CD4-positive, alpha-beta memory T cell (primary cell): ENCODE data around the gene PDLIM7. TPM values are rescaled to one million over a fixed set of nuclear protein-coding genes. Genes with fewer than 3 reads are reported as not detected.

Experiments
- CTCF ChIA-PET: fragments of 350-600 bp; sonication (Branson Sonifier 250); formaldehyde crosslinking; loops from one replicate; lab custom pipeline; 2021; ENCODE audit warnings: inconsistent platforms; ENCODE audit not compliant: partially characterized antibody; lab: Charles Lee
- POLR2A ChIA-PET: fragments of 350-600 bp; sonication (Branson Sonifier 250); formaldehyde crosslinking; loops from one replicate; lab custom pipeline; 2021; ENCODE audit not compliant: partially characterized antibody; lab: Charles Lee
- DNase-seq, 5 donors: peaks; one replicate each; pipeline versions ENCODE4 v3.0.0 to v3.0.0-alpha.2; 2020 to 2022; ENCODE audit warnings: mixed read lengths in 1 of 5
- H3K27ac ChIP-seq: one replicate; pipeline ENCODE4 v1.7.0; 2013; ENCODE audit warnings: low read depth, low read length
- H3K27me3 ChIP-seq: 2 replicates; pipeline ENCODE4 v1.7.0; 2013; ENCODE audit warnings: mild to moderate bottlenecking, low read length, moderate library complexity; ENCODE audit not compliant: insufficient read depth
- H3K36me3 ChIP-seq: 2 replicates; pipeline ENCODE4 v1.7.0; 2013; ENCODE audit warnings: mild to moderate bottlenecking, low read length, moderate library complexity; ENCODE audit not compliant: insufficient read depth
- H3K4me1 ChIP-seq: 2 replicates; pipeline ENCODE4 v1.7.0; 2013; ENCODE audit warnings: mild to moderate bottlenecking, low read length, moderate library complexity; ENCODE audit not compliant: insufficient read depth
- H3K4me3 ChIP-seq, 2 donors: one replicate each; pipeline ENCODE4 v1.7.0; 2013; ENCODE audit warnings: low read length in 2 of 2, mild to moderate bottlenecking in 1 of 2
- H3K9me3 ChIP-seq, 2 donors: one replicate each; pipeline ENCODE4 v1.7.0; 2013; ENCODE audit warnings: low read length in 2 of 2, control low read depth in 1 of 2; ENCODE audit not compliant: control insufficient read depth in 1 of 2
- H3K27ac Mint-ChIP-seq, 7 donors: one replicate each; pipeline ENCODE4 v1.8.0; 2020 to 2021; ENCODE audit warnings: mixed read lengths in 7 of 7, mild to moderate bottlenecking in 6 of 7, inconsistent platforms in 3 of 7, moderate library complexity in 3 of 7
- H3K27me3 Mint-ChIP-seq, 2 donors: one replicate each; pipeline ENCODE4 v1.8.0; 2020 to 2021; ENCODE audit warnings: mixed read lengths in 2 of 2
- H3K36me3 Mint-ChIP-seq, 2 donors: one replicate each; pipeline ENCODE4 v1.8.0; 2020 to 2021; ENCODE audit warnings: mixed read lengths in 2 of 2, inconsistent platforms in 1 of 2, mild to moderate bottlenecking in 1 of 2
- H3K4me1 Mint-ChIP-seq, 4 donors: one replicate each; pipeline ENCODE4 v1.8.0; 2020 to 2021; ENCODE audit warnings: mixed read lengths in 4 of 4, mild to moderate bottlenecking in 1 of 4
- H3K4me3 Mint-ChIP-seq, 8 donors: one replicate each; pipeline ENCODE4 v1.8.0; 2020 to 2021; ENCODE audit warnings: mixed read lengths in 8 of 8, mild to moderate bottlenecking in 7 of 8, moderate library complexity in 6 of 8, inconsistent platforms in 3 of 8
- H3K9me3 Mint-ChIP-seq, 8 donors: one replicate each; pipeline ENCODE4 v1.8.0; 2020 to 2021; ENCODE audit warnings: mixed read lengths in 8 of 8, mild to moderate bottlenecking in 5 of 8, inconsistent platforms in 3 of 8, moderate library complexity in 1 of 8
- intact Hi-C: fragments of 100-400 bp; cut with micrococcal nuclease; formaldehyde crosslinking; loops from one replicate; pipeline ENCODE4 v1.15.1; 2023
- polyA plus RNA-seq, 2 donors: library from polyadenylated mRNA; unstranded; fragments of 300-500 nt; fragmentation: Illumina TruSeq; gene quantifications; one replicate each; pipeline ENCODE4 v1.2.3, GENCODE V29; 2021
- total RNA-seq, 2 experiments: library from RNA; stranded (reverse); gene quantifications; one replicate each; pipeline ENCODE4 v1.2.3, GENCODE V29; 2021

The PDLIM7 gene
- total and polyA plus RNA-seq, 4 experiments from 2014 or later: 3.3 to 7.3 (median 4.6) TPM

DNA sequence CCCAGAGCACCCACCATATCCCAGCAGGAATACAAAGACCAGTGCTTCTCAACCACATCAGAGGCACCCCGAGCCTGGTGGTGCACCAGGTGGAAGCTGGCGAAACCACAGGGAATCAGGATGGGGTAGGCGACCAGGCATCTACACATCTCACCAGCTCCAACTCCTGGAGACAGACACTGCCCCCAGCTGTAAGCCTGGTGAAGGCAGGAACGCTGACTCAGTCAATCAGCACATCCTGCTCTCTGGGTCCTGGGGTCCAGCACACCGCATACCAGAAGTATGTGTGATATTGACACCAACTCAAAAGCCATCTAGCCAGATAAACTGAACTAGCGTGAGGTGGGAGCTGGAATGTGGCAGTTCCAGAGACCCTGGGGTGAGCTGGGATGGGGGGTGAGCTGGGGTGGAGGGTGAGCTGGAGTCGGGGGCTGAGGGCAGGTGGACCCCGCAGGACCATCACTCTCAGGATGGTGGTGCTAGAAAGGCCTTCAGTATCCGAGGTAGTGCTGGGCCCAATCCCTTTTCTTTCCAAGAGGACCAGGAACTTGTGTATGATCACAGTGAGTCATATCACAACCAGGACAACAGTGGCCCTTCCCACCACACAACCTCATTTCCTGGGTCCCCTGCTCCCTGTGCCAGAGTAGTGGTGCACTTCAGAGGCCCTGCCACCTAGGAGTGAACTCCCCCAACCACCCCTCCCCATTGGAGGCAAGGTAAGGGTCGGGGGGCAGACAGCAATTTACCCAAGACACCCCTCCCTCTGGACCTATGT lies 26.5 kb downstream of the PDLIM7 start:
- Mint-ChIP-seq H3K27ac (no peak overlapping the region), H3K27me3 (peaks cover 0 to 5% of the 10 kb centered on the region in 2 donors), H3K9me3 (no peaks in the 10 kb centered on the region), H3K36me3 (no peaks in the 10 kb centered on the region), H3K4me3 (peak overlapping the region in 3 of 8 donors; percentile 33 to 57 (median 45)), H3K4me1 (peaks cover 0 to 19% (median 8%) of the 10 kb centered on the region in 4 donors)
- H3K27ac ChIP-seq: no peak overlapping the region
- POLR2A ChIA-PET: interaction anchor here (1.3 kb wide), 1 partner anchor 45 kb away, joined by 5 read pairs; the partner anchor contains the start of gene GRK6
- DNase-seq: no peak
- H3K27me3 ChIP-seq: peaks cover 3% of the 10 kb centered on the region
- H3K4me1 ChIP-seq: peaks cover 5% of the 10 kb centered on the region
- CTCF ChIA-PET: interaction anchor here (1.0 to 1.1 kb wide), 3 partner anchors 15 to 161 kb away, joined by 3 to 4 read pairs (median 3); no protein-coding TSS in a partner anchor
- H3K36me3 ChIP-seq: no peaks in the 10 kb centered on the region
- intact Hi-C loops: no loop called here
- no peak overlapping the region for H3K4me3 ChIP-seq
- no peaks in the 10 kb centered on the region for H3K9me3 ChIP-seq

DNA sequence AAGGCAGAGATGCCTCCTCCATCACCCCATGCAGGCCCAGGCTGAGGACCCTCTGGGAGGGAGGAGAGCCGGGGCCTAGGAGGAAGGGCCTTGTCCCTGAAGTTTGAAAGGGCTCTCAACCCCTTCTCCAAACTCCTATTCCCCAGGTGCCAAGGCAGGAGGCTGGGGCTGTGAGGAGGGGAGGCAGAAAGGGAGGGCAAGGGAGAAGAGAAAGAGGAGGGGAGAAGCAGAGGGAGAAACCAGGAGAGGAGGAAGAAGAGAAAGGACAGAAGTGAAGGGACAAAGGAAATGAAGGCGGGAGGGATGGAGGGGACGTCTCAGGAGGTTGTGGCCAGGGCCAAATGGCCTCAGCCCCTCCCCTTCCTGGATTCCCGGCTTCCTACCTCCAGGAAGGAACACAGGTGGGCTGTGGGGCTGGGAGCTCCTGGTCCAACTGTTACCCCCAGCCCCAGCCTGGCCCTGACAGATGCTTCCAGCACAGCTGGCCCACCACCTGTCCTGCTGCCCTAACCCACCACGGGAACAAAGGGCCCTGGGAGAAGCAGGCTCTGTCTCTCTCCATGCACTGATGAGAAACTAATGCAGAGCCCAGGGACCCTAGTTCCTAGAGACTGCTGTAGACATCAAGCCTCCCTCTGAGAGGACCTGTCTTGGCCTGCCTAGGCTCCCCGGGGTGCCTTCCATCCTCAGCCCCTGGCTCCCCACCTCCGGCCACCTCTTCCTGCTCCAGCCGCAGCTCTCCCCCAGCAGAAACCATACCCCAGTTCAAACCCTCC lies 27.5 kb downstream of the PDLIM7 start:
- Histone ChIP-seq H3K36me3 (no peaks in the 10 kb centered on the region), H3K4me1 (peaks cover 5% of the 10 kb centered on the region), H3K27me3 (peaks cover 3% of the 10 kb centered on the region), H3K27ac (no peak overlapping the region), H3K4me3 (no peak overlapping the region), H3K9me3 (no peaks in the 10 kb centered on the region)
- ChIA-PET POLR2A (no interaction called here), CTCF (interaction anchor here (1.0 to 1.4 kb wide), 2 partner anchors 68 to 79 kb away, joined by 3 to 4 read pairs; no protein-coding TSS in a partner anchor)
- H3K27me3 Mint-ChIP-seq: peaks cover 0 to 5% of the 10 kb centered on the region in 2 donors
- peak overlapping the region in 1 of 7 donors; percentile 64 for H3K27ac Mint-ChIP-seq
- H3K36me3 Mint-ChIP-seq: no peaks in the 10 kb centered on the region
- intact Hi-C loops: no loop called here
- DNase-seq: no peak
- H3K9me3 Mint-ChIP-seq: peaks cover 0 to 2% (median 0%) of the 10 kb centered on the region in 8 donors
- H3K4me3 Mint-ChIP-seq: no peak overlapping the region
- peaks cover 0 to 10% (median 4%) of the 10 kb centered on the region in 4 donors for H3K4me1 Mint-ChIP-seq

DNA sequence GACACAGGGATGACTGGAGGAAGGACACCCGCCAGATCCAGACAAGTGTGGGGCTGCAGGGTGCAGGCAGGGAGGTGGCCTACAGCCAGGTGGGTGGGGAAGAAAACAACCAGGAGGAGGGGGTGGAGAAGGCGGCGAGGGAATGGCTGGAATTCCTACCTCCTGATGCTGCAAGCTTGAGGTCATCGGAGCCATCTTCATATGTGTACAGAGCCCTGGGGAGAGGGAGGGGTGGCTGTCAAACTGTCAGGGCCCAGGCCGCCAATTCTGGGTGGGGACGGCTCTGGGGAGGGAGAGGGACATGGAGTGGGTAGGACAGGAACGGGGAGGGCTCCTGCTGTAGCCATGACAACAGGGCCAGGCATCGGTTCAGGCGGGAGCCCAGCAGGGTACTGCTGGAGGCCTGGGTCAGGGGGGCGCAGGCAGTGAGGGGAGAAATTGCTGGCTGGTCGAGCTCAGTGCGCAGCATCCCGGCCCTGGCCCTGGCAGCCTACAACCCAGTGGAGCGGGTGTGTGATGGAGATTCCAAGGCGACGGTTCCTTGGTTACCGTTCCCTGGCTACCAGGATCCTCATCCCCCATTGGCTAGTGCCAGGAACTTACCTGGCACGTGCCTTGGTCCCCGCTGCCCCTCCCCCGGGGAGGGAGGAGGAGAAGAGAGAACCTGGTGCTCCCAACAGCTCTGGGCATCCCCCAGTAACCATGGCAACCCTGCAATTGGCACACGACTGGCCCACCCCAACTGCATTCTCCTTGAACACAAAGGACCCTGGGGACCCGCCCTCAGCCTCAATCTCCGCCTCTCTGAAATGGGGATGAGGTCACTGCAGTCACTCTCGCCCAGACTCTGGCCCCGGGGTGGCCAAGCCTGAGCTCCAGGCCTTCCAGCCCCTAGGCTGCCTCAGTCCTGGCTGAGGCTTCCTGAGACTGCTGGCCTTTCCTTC lies 28.4 kb downstream of the PDLIM7 start:
- no peaks in the 10 kb centered on the region for H3K9me3 ChIP-seq
- no peak overlapping the region for H3K4me3 ChIP-seq
- ChIA-PET POLR2A (no interaction called here), CTCF (interaction anchor here (1.0 to 1.4 kb wide), 2 partner anchors 67 to 79 kb away, joined by 3 to 4 read pairs; no protein-coding TSS in a partner anchor)
- peaks cover 3% of the 10 kb centered on the region for H3K27me3 ChIP-seq
- H3K4me1 ChIP-seq: peaks cover 5% of the 10 kb centered on the region
- H3K27ac ChIP-seq: no peak overlapping the region
- peaks cover 0 to 2% of the 10 kb centered on the region in 2 donors for H3K27me3 Mint-ChIP-seq
- intact Hi-C loops: no loop called here
- no peak overlapping the region for H3K27ac Mint-ChIP-seq
- no peaks in the 10 kb centered on the region for H3K36me3 ChIP-seq
- H3K4me1 Mint-ChIP-seq: peaks cover 0 to 8% (median under 1%) of the 10 kb centered on the region in 4 donors
- peaks cover 0 to 2% (median 0%) of the 10 kb centered on the region in 8 donors for H3K9me3 Mint-ChIP-seq
- no peaks in the 10 kb centered on the region for H3K36me3 Mint-ChIP-seq
- no peak overlapping the region for H3K4me3 Mint-ChIP-seq
- DNase-seq: no peak

DNA sequence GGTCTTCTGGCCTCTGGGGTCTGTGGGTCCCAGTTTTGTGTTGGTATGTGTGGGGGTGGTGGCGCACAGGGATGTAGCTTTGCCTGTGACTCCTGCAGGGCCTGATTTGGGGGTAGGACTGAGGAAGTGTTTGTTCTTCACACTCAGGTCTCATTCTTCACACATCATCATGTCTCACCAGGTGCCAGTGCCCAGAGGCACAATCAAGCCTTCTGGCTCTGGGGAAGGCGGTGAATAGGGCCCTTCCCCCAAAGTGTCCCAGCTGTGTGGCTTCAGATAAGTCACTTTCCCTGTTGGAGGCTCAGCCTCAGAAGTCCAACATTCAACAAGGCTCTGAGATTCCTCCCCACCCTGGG lies 29.1 kb downstream of the PDLIM7 start:
- H3K4me3 Mint-ChIP-seq: no peak overlapping the region
- Histone ChIP-seq H3K27ac (no peak overlapping the region), H3K27me3 (peaks cover 3% of the 10 kb centered on the region), H3K4me3 (no peak overlapping the region), H3K36me3 (no peaks in the 10 kb centered on the region), H3K9me3 (no peaks in the 10 kb centered on the region), H3K4me1 (peaks cover 5% of the 10 kb centered on the region)
- intact Hi-C loops: no loop called here
- no peaks in the 10 kb centered on the region for H3K36me3 Mint-ChIP-seq
- H3K9me3 Mint-ChIP-seq: peaks cover 0 to 2% (median 0%) of the 10 kb centered on the region in 8 donors
- no peaks in the 10 kb centered on the region for H3K27me3 Mint-ChIP-seq
- CTCF ChIA-PET: no interaction called here
- peaks cover 0 to 8% (median 0%) of the 10 kb centered on the region in 4 donors for H3K4me1 Mint-ChIP-seq
- POLR2A ChIA-PET: no interaction called here
- H3K27ac Mint-ChIP-seq: no peak overlapping the region
- no peak for DNase-seq

DNA sequence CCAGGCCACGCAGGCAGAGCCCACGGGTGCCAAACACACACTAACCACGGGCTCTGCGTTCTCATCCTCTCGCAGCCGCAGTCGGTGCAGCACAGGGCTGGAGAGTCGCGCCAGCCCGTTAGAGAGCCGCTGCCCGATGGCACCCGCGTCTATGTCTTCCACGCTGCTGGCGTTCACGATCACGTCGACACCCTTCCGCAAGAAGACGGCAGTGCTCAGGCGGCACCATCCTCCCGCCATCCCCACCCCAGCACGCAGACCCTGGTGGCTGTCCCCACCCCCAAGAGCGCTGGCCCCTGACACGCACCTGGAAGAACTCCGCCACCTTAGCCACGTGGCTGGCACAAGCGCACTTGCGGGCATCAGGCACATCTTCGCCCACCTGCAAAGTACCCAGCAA lies 30.0 kb downstream of the PDLIM7 start:
- ChIA-PET POLR2A (no interaction called here), CTCF (interaction anchor here (1.6 kb wide), 1 partner anchor 77 kb away, joined by 4 read pairs; no protein-coding TSS in a partner anchor)
- Mint-ChIP-seq H3K4me1 (peaks cover 0 to 6% (median 4%) of the 10 kb centered on the region in 4 donors), H3K27ac (no peak overlapping the region), H3K9me3 (peaks cover 0 to 2% (median 0%) of the 10 kb centered on the region in 8 donors), H3K27me3 (peaks cover 0 to 1% of the 10 kb centered on the region in 2 donors), H3K4me3 (no peak overlapping the region), H3K36me3 (no peaks in the 10 kb centered on the region)
- H3K9me3 ChIP-seq: no peaks in the 10 kb centered on the region
- H3K27me3 ChIP-seq: peaks cover 3% of the 10 kb centered on the region
- H3K36me3 ChIP-seq: no peaks in the 10 kb centered on the region
- H3K27ac ChIP-seq: no peak overlapping the region
- intact Hi-C loops: no loop called here
- peaks cover 3% of the 10 kb centered on the region for H3K4me1 ChIP-seq
- no peak for DNase-seq
- H3K4me3 ChIP-seq: no peak overlapping the region

DNA sequence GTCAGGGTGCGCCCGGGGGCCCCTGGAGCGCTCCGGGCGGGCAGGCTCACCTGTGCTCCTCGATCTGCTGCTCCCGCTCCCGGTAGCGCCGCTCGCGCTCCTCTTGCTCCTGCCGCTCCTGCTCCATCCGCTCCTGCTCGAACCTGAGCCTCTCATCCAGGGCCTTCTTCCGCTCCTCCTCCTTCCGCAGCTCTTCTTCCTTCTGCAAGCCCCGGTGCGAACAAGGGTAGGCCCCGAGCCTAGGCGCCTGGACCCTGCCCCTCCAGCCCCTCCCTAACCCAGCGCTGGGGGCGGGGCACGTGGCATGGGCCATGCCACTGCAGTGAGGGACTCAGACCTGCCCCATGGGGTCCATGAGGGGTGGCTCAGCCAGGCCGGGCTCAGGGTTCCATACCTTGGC lies 30.5 kb downstream of the PDLIM7 start:
- H3K36me3 Mint-ChIP-seq: no peaks in the 10 kb centered on the region
- no peak overlapping the region for H3K27ac Mint-ChIP-seq
- peaks cover 0 to 2% (median 0%) of the 10 kb centered on the region in 8 donors for H3K9me3 Mint-ChIP-seq
- peaks cover 0 to 1% of the 10 kb centered on the region in 2 donors for H3K27me3 Mint-ChIP-seq
- Histone ChIP-seq H3K9me3 (no peaks in the 10 kb centered on the region), H3K4me1 (peaks cover 4% of the 10 kb centered on the region), H3K36me3 (no peaks in the 10 kb centered on the region), H3K4me3 (no peak overlapping the region), H3K27me3 (no peaks in the 10 kb centered on the region), H3K27ac (no peak overlapping the region)
- no peak for DNase-seq
- ChIA-PET POLR2A (no interaction called here), CTCF (interaction anchor here (1.0 to 1.6 kb wide), 2 partner anchors 10 to 76 kb away, joined by 3 to 4 read pairs; no protein-coding TSS in a partner anchor)
- intact Hi-C loops: no loop called here
- H3K4me3 Mint-ChIP-seq: no peak overlapping the region
- H3K4me1 Mint-ChIP-seq: peaks cover 0 to 10% (median 3%) of the 10 kb centered on the region in 4 donors
